G401.6 (cell line): ENCODE measurements around the gene FEM1C.

ENCODE experiments used
- FAIRE-seq: peaks from 2 replicates; lab custom pipeline; 2012; peaks lifted over from hg19 to GRCh38; lab: Jason Lieb, UNC

Gene FEM1C

DNA sequence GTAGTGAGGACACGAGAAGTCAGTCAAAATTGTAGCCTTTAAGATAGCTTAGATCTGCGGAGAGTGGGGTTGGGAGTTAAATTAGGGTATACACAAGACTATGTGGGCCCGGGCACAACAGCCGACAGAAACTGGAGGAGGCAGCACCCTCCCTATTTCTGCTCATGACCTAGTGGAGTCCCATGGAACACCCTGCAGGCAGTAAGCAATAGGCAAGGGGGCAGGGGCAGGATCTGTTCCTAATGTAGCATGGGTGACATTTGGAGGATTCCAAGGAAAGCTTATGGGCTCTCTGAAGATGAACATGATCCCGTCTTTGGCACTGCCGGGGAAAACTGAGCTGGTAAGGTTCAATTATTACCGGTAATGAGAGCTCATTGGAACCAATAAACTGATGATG, 67.0 kb downstream of the FEM1C start:
- FAIRE-seq: no peak

DNA sequence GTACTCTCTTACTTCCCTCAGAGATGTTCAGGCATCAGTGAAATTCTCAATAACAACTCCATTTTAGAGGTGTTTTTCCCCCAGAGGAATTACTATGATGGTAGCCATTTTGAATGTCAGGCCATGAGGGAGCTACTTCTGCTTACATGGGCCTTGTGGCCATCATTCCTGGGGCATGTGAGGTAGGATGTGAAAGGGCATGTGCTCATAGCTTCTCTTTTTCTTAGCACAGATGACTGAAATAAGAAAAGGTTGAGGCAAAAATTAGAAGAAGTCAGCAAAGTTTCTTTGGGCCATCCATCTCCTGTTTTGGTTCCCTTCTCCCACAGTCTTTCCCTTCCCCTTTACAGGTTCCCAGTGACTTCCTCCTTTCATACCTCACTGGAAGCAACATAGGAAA, 68.8 kb downstream of the FEM1C start:
- FAIRE-seq: no peak

DNA sequence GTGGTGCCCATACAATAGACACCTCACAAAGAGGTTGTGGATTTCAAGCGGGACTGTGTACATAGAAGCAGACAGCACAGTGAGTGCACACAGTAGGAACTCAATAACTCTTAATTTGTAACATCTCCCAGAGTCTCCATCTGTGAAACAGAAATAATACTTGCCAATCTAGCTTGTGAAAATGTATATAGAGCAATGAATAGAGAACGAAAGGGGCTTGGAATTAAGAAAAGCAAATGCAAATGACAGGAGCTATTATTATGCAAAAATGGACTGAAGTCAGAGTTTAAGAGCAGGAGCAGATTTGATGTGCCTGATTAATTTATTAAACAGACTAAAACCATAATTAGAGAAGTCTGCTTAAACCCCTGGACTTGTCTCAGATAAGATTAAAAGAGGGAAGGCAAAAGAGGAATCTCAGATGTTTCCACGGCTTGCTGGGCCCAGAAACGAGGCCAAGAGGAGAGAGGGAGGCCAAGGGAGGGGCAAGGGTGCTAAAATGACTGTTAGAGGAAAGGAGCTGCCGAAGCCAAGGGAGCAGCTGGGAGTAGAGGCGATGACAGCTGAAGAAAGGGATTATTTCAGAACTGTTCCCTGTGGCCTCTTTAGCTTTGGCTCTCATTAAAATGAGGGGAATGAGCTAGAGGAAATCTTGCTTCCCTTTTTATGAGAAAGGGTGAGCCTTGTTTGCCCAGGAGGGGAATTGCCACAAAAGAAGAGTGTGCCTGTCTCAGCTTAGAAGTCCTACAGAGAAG, 72.1 kb downstream of the FEM1C start:
- no peak for FAIRE-seq

DNA sequence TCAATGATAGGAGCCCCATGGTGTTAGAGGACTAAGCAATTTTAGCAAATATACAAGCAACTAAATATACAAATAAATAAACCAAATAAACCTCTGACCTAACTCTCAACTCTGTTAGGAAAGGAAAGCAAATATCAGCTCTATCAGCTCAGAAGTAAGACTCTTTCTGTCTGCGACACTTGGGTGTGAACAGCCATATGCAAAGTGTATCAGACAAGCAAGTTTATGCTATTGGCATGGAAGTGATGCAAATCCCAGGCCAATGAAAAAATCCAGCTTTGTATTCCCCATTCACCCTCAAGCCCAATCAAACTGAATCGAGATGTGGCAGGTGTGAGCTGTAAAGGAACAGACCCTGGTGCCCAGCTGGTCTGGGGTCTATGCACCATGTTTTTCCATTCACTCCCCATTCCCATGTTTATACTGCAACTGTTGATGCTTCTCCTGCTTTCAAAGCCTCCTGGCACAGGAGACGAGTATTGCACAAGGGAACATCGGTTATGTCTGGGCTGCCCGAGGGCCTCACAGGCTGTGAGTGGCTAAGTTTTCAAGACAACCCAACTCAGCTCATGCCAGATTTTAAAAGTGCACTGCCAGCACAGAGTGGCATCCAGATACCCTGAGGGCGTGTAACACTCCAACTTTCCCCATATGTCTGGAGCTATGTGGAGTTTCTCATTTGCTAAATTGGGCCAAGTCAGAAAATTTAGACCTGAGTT, 73.1 kb downstream of the FEM1C start:
- FAIRE-seq: no peak

DNA sequence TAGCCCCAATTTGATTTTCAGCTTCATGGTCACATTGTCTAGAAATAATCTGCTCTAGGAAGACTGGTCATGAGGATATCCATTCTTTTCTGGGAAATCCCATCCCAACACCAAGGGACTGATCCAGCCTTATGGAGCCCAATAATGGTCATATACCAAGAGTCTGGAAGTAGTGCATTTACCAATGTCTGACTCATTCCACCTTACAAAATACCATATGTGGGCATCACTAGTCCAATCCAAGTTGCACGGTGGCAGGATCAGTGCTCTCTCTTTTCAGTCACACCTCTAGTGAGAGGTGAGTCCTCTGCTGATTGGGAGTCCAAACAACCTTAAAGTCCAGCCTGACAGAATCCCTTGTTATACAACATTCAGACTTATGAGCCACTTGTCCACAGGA, 73.7 kb downstream of the FEM1C start:
- no peak for FAIRE-seq
